ENCODE results near the gene USP31. TPM values are rescaled to one million over a fixed set of nuclear protein-coding genes. Genes with fewer than 3 reads are reported as not detected.

USP31 gene
- polyA plus RNA-seq, 1 donor = 4.5 TPM

GRCh38 chr16:23183543-23183862, 34.3 kb upstream of the USP31 start:
- H3K27me3 ChIP-seq (ENCODE audit: control insufficient read depth, insufficient read depth, low read length) = peaks cover 60% of the 10 kb centered on the region
- no CpG with 5 or more reads among the region's 4 CpGs for WGBS (ENCODE audit: insufficient coverage, low lambda C conversion rate)
- peaks cover 5% of the 10 kb centered on the region for H3K4me1 ChIP-seq (ENCODE audit: control insufficient read depth, insufficient read depth, low read length)
- no peaks in the 10 kb centered on the region for H3K9me3 ChIP-seq (ENCODE audit: control insufficient read depth, low read depth, low read length)
- H3K36me3 ChIP-seq (ENCODE audit: control insufficient read depth, insufficient read depth, low read length) = no peaks in the 10 kb centered on the region
- no peak overlapping the region for H3K4me3 ChIP-seq (ENCODE audit: low read length)
- no peak overlapping the region for H3K27ac ChIP-seq (ENCODE audit: low read length)
- no peak for DNase-seq

- no CpG with 5 or more reads among the region's 71 CpGs for WGBS (ENCODE audit: insufficient coverage, low lambda C conversion rate)
- no peak within 1 kb of the TSS for H3K27ac ChIP-seq (ENCODE audit: low read length)
These were observed 33.7 kb upstream of the USP31 start, which contains the start of gene SCNN1G for GRCh38 chr16:23182679-23183542. SCNN1G (plus strand) TSS chr16:23182745; CDS start chr16:23186272, 3,527 bp downstream.

GRCh38 chr16:23182206-23182678, 33.0 kb upstream of the USP31 start:
- peaks cover 5% of the 10 kb centered on the region for H3K4me1 ChIP-seq (ENCODE audit: control insufficient read depth, insufficient read depth, low read length)
- H3K36me3 ChIP-seq (ENCODE audit: control insufficient read depth, insufficient read depth, low read length) = no peaks in the 10 kb centered on the region
- DNase-seq = peak; percentile 82 to 85
- H3K9me3 ChIP-seq (ENCODE audit: control insufficient read depth, low read depth, low read length) = no peaks in the 10 kb centered on the region
- no peak overlapping the region for H3K27ac ChIP-seq (ENCODE audit: low read length)
- H3K4me3 ChIP-seq (ENCODE audit: low read length) = no peak overlapping the region
- peaks cover 56% of the 10 kb centered on the region for H3K27me3 ChIP-seq (ENCODE audit: control insufficient read depth, insufficient read depth, low read length)
- 71% methylated on average over 1 of the region's 33 CpGs for WGBS (ENCODE audit: insufficient coverage, low lambda C conversion rate)

More at GRCh38 chr16:23182679-23183542, 33.7 kb upstream of the USP31 start, which contains the start of gene SCNN1G:
- Histone ChIP-seq H3K36me3 (ENCODE audit: control insufficient read depth, insufficient read depth, low read length) (no peaks in the 10 kb centered on the region), H3K4me1 (ENCODE audit: control insufficient read depth, insufficient read depth, low read length) (peaks cover 5% of the 10 kb centered on the region), H3K9me3 (ENCODE audit: control insufficient read depth, low read depth, low read length) (no peaks in the 10 kb centered on the region), H3K4me3 (ENCODE audit: low read length) (no peak within 1 kb of the TSS), H3K27me3 (ENCODE audit: control insufficient read depth, insufficient read depth, low read length) (peaks cover 60% of the 10 kb centered on the region)
- peak in 1 of 2 donors; percentile 4 for DNase-seq

- 92% methylated on average over 2 of the region's 4 CpGs for WGBS (ENCODE audit: insufficient coverage, low lambda C conversion rate)
- Histone ChIP-seq H3K4me1 (ENCODE audit: control insufficient read depth, insufficient read depth, low read length) (peaks cover 5% of the 10 kb centered on the region), H3K27me3 (ENCODE audit: control insufficient read depth, insufficient read depth, low read length) (peaks cover 52% of the 10 kb centered on the region)
These were observed 32.3 kb upstream of the USP31 start for GRCh38 chr16:23181506-23181905.

GRCh38 chr16:23175651-23176050, 26.4 kb upstream of the USP31 start:
- Histone ChIP-seq H3K27ac (ENCODE audit: low read length) (no peak overlapping the region), H3K4me1 (ENCODE audit: control insufficient read depth, insufficient read depth, low read length) (no peaks in the 10 kb centered on the region), H3K9me3 (ENCODE audit: control insufficient read depth, low read depth, low read length) (no peaks in the 10 kb centered on the region), H3K36me3 (ENCODE audit: control insufficient read depth, insufficient read depth, low read length) (no peaks in the 10 kb centered on the region), H3K27me3 (ENCODE audit: control insufficient read depth, insufficient read depth, low read length) (peaks cover 9% of the 10 kb centered on the region), H3K4me3 (ENCODE audit: low read length) (no peak overlapping the region)
- no peak for DNase-seq

More at GRCh38 chr16:23181506-23181905, 32.3 kb upstream of the USP31 start:
- H3K9me3 ChIP-seq (ENCODE audit: control insufficient read depth, low read depth, low read length) = no peaks in the 10 kb centered on the region
- no peak overlapping the region for H3K4me3 ChIP-seq (ENCODE audit: low read length)
- no peak overlapping the region for H3K27ac ChIP-seq (ENCODE audit: low read length)
- DNase-seq = no peak
- H3K36me3 ChIP-seq (ENCODE audit: control insufficient read depth, insufficient read depth, low read length) = no peaks in the 10 kb centered on the region

- Histone ChIP-seq H3K27me3 (ENCODE audit: control insufficient read depth, insufficient read depth, low read length) (peaks cover 6% of the 10 kb centered on the region), H3K36me3 (ENCODE audit: control insufficient read depth, insufficient read depth, low read length) (no peaks in the 10 kb centered on the region), H3K4me1 (ENCODE audit: control insufficient read depth, insufficient read depth, low read length) (no peaks in the 10 kb centered on the region), H3K4me3 (ENCODE audit: low read length) (no peak overlapping the region), H3K9me3 (ENCODE audit: control insufficient read depth, low read depth, low read length) (no peaks in the 10 kb centered on the region), H3K27ac (ENCODE audit: low read length) (no peak overlapping the region)
- no peak for DNase-seq
- WGBS (ENCODE audit: insufficient coverage, low lambda C conversion rate) = no CpG with 5 or more reads among the region's 2 CpGs
These were observed 25.4 kb upstream of the USP31 start for GRCh38 chr16:23174622-23175021.

GRCh38 chr16:23172994-23173393, 23.7 kb upstream of the USP31 start:
- Histone ChIP-seq H3K9me3 (ENCODE audit: control insufficient read depth, low read depth, low read length) (no peaks in the 10 kb centered on the region), H3K4me1 (ENCODE audit: control insufficient read depth, insufficient read depth, low read length) (no peaks in the 10 kb centered on the region), H3K27me3 (ENCODE audit: control insufficient read depth, insufficient read depth, low read length) (peaks cover 6% of the 10 kb centered on the region), H3K27ac (ENCODE audit: low read length) (no peak overlapping the region), H3K36me3 (ENCODE audit: control insufficient read depth, insufficient read depth, low read length) (no peaks in the 10 kb centered on the region), H3K4me3 (ENCODE audit: low read length) (no peak overlapping the region)
- DNase-seq = no peak
- WGBS (ENCODE audit: insufficient coverage, low lambda C conversion rate) = no CpG with 5 or more reads among the region's 3 CpGs

- H3K27me3 ChIP-seq (ENCODE audit: control insufficient read depth, insufficient read depth, low read length) = peaks cover 6% of the 10 kb centered on the region
- no peaks in the 10 kb centered on the region for H3K9me3 ChIP-seq (ENCODE audit: control insufficient read depth, low read depth, low read length)
- no peaks in the 10 kb centered on the region for H3K4me1 ChIP-seq (ENCODE audit: control insufficient read depth, insufficient read depth, low read length)
- H3K36me3 ChIP-seq (ENCODE audit: control insufficient read depth, insufficient read depth, low read length) = no peaks in the 10 kb centered on the region
- H3K4me3 ChIP-seq (ENCODE audit: low read length) = no peak overlapping the region
- no peak for DNase-seq
- H3K27ac ChIP-seq (ENCODE audit: low read length) = no peak overlapping the region
- no CpG with 5 or more reads among the region's 7 CpGs for WGBS (ENCODE audit: insufficient coverage, low lambda C conversion rate)
These were observed 23.3 kb upstream of the USP31 start for GRCh38 chr16:23172583-23172982.

- Histone ChIP-seq H3K36me3 (ENCODE audit: control insufficient read depth, insufficient read depth, low read length) (no peaks in the 10 kb centered on the region), H3K4me3 (ENCODE audit: low read length) (no peak overlapping the region), H3K27ac (ENCODE audit: low read length) (no peak overlapping the region), H3K27me3 (ENCODE audit: control insufficient read depth, insufficient read depth, low read length) (no peaks in the 10 kb centered on the region), H3K4me1 (ENCODE audit: control insufficient read depth, insufficient read depth, low read length) (no peaks in the 10 kb centered on the region), H3K9me3 (ENCODE audit: control insufficient read depth, low read depth, low read length) (no peaks in the 10 kb centered on the region)
- DNase-seq = no peak
- 100% methylated on average over 1 of the region's 4 CpGs for WGBS (ENCODE audit: insufficient coverage, low lambda C conversion rate)
These were observed 15.5 kb upstream of the USP31 start for GRCh38 chr16:23164736-23165135.

GRCh38 chr16:23163921-23164320, 14.7 kb upstream of the USP31 start:
- Histone ChIP-seq H3K4me3 (ENCODE audit: low read length) (no peak overlapping the region), H3K27ac (ENCODE audit: low read length) (no peak overlapping the region), H3K27me3 (ENCODE audit: control insufficient read depth, insufficient read depth, low read length) (no peaks in the 10 kb centered on the region), H3K9me3 (ENCODE audit: control insufficient read depth, low read depth, low read length) (no peaks in the 10 kb centered on the region), H3K36me3 (ENCODE audit: control insufficient read depth, insufficient read depth, low read length) (no peaks in the 10 kb centered on the region), H3K4me1 (ENCODE audit: control insufficient read depth, insufficient read depth, low read length) (no peaks in the 10 kb centered on the region)
- DNase-seq = no peak
- 80% methylated on average over 1 of the region's 2 CpGs for WGBS (ENCODE audit: insufficient coverage, low lambda C conversion rate)

GRCh38 chr16:23160574-23160973, 11.3 kb upstream of the USP31 start:
- 87% methylated on average over 3 of the region's 3 CpGs for whole genome bisulfite sequencing (ENCODE audit: insufficient coverage, low lambda C conversion rate)
- Histone ChIP-seq H3K9me3 (ENCODE audit: control insufficient read depth, low read depth, low read length) (no peaks in the 10 kb centered on the region), H3K4me3 (ENCODE audit: low read length) (no peak overlapping the region), H3K36me3 (ENCODE audit: control insufficient read depth, insufficient read depth, low read length) (no peaks in the 10 kb centered on the region), H3K27ac (ENCODE audit: low read length) (no peak overlapping the region), H3K27me3 (ENCODE audit: control insufficient read depth, insufficient read depth, low read length) (peaks cover 3% of the 10 kb centered on the region), H3K4me1 (ENCODE audit: control insufficient read depth, insufficient read depth, low read length) (no peaks in the 10 kb centered on the region)
- no peak for DNase-seq

Data from large intestine (tissue), 3 donors.